Natural killer cell treated with Interleukin-12 subunit alpha and Interleukin-12 subunit beta and Interleukin-15 and Interleukin-18, amount 100 ng/mL, for 72 hours (primary cell): ENCODE data around the gene STARD8. TPM values are rescaled to one million over a fixed set of nuclear protein-coding genes. Genes with fewer than 3 reads are reported as not detected.
"Not testable (repeated sequence)": the region's sequence is repeated elsewhere in the genome, so short reads cannot be mapped to it uniquely, and the experiment has no call there.

Experiments
- ATAC-seq, 2 donors: fragments of 150-1000 bp; cut with Tn5 transposase in 1 of 2; sonication (Bioruptor Pico), chemical (Tn5 transposase) in 1 of 2; 2 replicates each; pipeline ENCODE4 v1.10.0; 2021
- DNase-seq: peaks from one replicate; pipeline ENCODE4 v3.0.0; 2022; ENCODE audit warnings: low spot score
- H3K27ac Mint-ChIP-seq, 2 donors: 1 replicate in 1 of 2; 2 replicates in 1 of 2; pipeline ENCODE4 v1.8.0; 2022; ENCODE audit warnings: mixed read lengths in 2 of 2, mild to moderate bottlenecking in 1 of 2, moderate library complexity in 1 of 2
- H3K27me3 Mint-ChIP-seq, 2 donors: 1 replicate in 1 of 2; 2 replicates in 1 of 2; pipeline ENCODE4 v1.8.0; 2022; ENCODE audit warnings: mixed read lengths in 2 of 2
- H3K36me3 Mint-ChIP-seq: one replicate; pipeline ENCODE4 v1.8.0; 2022; ENCODE audit warnings: mixed read lengths
- H3K4me1 Mint-ChIP-seq, 2 donors: 1 replicate in 1 of 2; 2 replicates in 1 of 2; pipeline ENCODE4 v1.8.0; 2022; ENCODE audit warnings: low read depth in 2 of 2, mixed read lengths in 2 of 2, mild to moderate bottlenecking in 1 of 2
- H3K4me3 Mint-ChIP-seq: one replicate; pipeline ENCODE4 v1.8.0; 2022; ENCODE audit warnings: mixed read lengths
- H3K9me3 Mint-ChIP-seq: 2 replicates; pipeline ENCODE4 v1.8.0; 2022; ENCODE audit warnings: mixed read lengths
- total RNA-seq, 2 donors: library from RNA; stranded (reverse); gene quantifications; one replicate each; pipeline ENCODE4 v1.2.3, GENCODE V29; 2022

STARD8 gene
- total RNA-seq, 2 donors from 2014 or later, result 0.86 to 3.1 TPM

GRCh38 chrX:68648960-68649359, 1.5 kb downstream of the STARD8 start:
- Mint-ChIP-seq H3K27me3 (peaks cover 9 to 10% of the 10 kb centered on the region in 2 donors), H3K36me3 (no peaks in the 10 kb centered on the region), H3K4me1 (peaks cover 0 to 3% of the 10 kb centered on the region in 2 donors), H3K27ac (no peak overlapping the region), H3K4me3 (no peak overlapping the region), H3K9me3 (peaks cover 3% of the 10 kb centered on the region)
- ATAC-seq (no peak), DNase-seq (no peak)

- no peak overlapping the region for H3K4me3 Mint-ChIP-seq
- no peaks in the 10 kb centered on the region for H3K36me3 Mint-ChIP-seq
- peaks cover 3% of the 10 kb centered on the region for H3K9me3 Mint-ChIP-seq
- peaks cover 0 to 3% of the 10 kb centered on the region in 2 donors for H3K4me1 Mint-ChIP-seq
- H3K27ac Mint-ChIP-seq, result no peak overlapping the region
- H3K27me3 Mint-ChIP-seq, result peaks cover 9 to 10% of the 10 kb centered on the region in 2 donors
- DNase-seq, result no peak
- ATAC-seq, result no peak
These were observed 3.0 kb downstream of the STARD8 start for GRCh38 chrX:68650491-68650890.

- H3K36me3 Mint-ChIP-seq, result no peaks in the 10 kb centered on the region
- H3K4me3 Mint-ChIP-seq, result no peak overlapping the region
- no peak overlapping the region for H3K27ac Mint-ChIP-seq
- peaks cover 0 to 3% of the 10 kb centered on the region in 2 donors for H3K4me1 Mint-ChIP-seq
- H3K27me3 Mint-ChIP-seq, result peaks cover 10 to 12% of the 10 kb centered on the region in 2 donors
- ATAC-seq (peak in 1 of 2 donors; percentile 43), DNase-seq (no peak)
- H3K9me3 Mint-ChIP-seq, result peaks cover 3% of the 10 kb centered on the region
These were observed 3.6 kb downstream of the STARD8 start for GRCh38 chrX:68651110-68651509.

- DNase-seq, result no peak
- no peak for ATAC-seq
- H3K4me3 Mint-ChIP-seq, result no peak overlapping the region
- H3K36me3 Mint-ChIP-seq, result no peaks in the 10 kb centered on the region
- H3K4me1 Mint-ChIP-seq, result peaks cover 0 to 3% of the 10 kb centered on the region in 2 donors
- H3K27ac Mint-ChIP-seq, result no peak overlapping the region
- H3K27me3 Mint-ChIP-seq, result peaks cover 10 to 13% of the 10 kb centered on the region in 2 donors
- peaks cover 3% of the 10 kb centered on the region for H3K9me3 Mint-ChIP-seq
These were observed 5.1 kb downstream of the STARD8 start for GRCh38 chrX:68652326-68653170.

- Mint-ChIP-seq H3K27ac (no peak overlapping the region), H3K36me3 (no peaks in the 10 kb centered on the region), H3K27me3 (peaks cover 0 to 11% of the 10 kb centered on the region in 2 donors), H3K4me3 (no peak overlapping the region), H3K9me3 (peaks cover 3% of the 10 kb centered on the region), H3K4me1 (peaks cover 0 to 3% of the 10 kb centered on the region in 2 donors)
- no peak for ATAC-seq
- no peak for DNase-seq
These were observed 7.2 kb downstream of the STARD8 start for GRCh38 chrX:68654693-68655092.

GRCh38 chrX:68656473-68656872, 9.0 kb downstream of the STARD8 start:
- not testable (repeated sequence) for H3K27ac Mint-ChIP-seq

GRCh38 chrX:68658530-68658929, 11.1 kb downstream of the STARD8 start:
- Mint-ChIP-seq H3K27me3 (peaks cover 0 to 15% of the 10 kb centered on the region in 2 donors), H3K27ac (no peak overlapping the region), H3K9me3 (peaks cover 3% of the 10 kb centered on the region), H3K4me3 (no peak overlapping the region), H3K4me1 (peaks cover 0 to 2% of the 10 kb centered on the region in 2 donors), H3K36me3 (no peaks in the 10 kb centered on the region)
- ATAC-seq (no peak), DNase-seq (no peak)

More at GRCh38 chrX:68656473-68656872, 9.0 kb downstream of the STARD8 start:
- H3K27me3 Mint-ChIP-seq, DNase-seq, H3K36me3 Mint-ChIP-seq, H3K9me3 Mint-ChIP-seq, ATAC-seq, H3K4me3 Mint-ChIP-seq, H3K4me1 Mint-ChIP-seq: not testable (repeated sequence)

- Mint-ChIP-seq H3K36me3 (no peaks in the 10 kb centered on the region), H3K4me3 (no peak overlapping the region), H3K27me3 (peaks cover 0 to 18% of the 10 kb centered on the region in 2 donors), H3K9me3 (no peaks in the 10 kb centered on the region), H3K4me1 (no peaks in the 10 kb centered on the region), H3K27ac (no peak overlapping the region)
- DNase-seq (no peak), ATAC-seq (no peak)
These were observed 11.9 kb downstream of the STARD8 start for GRCh38 chrX:68659385-68659784.

GRCh38 chrX:68659786-68660185, 12.3 kb downstream of the STARD8 start:
- Mint-ChIP-seq H3K27ac (no peak overlapping the region), H3K9me3 (no peaks in the 10 kb centered on the region), H3K4me3 (no peak overlapping the region), H3K4me1 (no peaks in the 10 kb centered on the region), H3K27me3 (peaks cover 0 to 21% of the 10 kb centered on the region in 2 donors), H3K36me3 (no peaks in the 10 kb centered on the region)
- DNase-seq (no peak), ATAC-seq (no peak)

GRCh38 chrX:68660746-68661145, 13.3 kb downstream of the STARD8 start:
- Mint-ChIP-seq H3K27me3 (peaks cover 0 to 19% of the 10 kb centered on the region in 2 donors), H3K36me3 (no peaks in the 10 kb centered on the region), H3K4me3 (no peak overlapping the region), H3K4me1 (no peaks in the 10 kb centered on the region), H3K27ac (no peak overlapping the region), H3K9me3 (no peaks in the 10 kb centered on the region)
- ATAC-seq, result peak in 1 of 2 donors; percentile 5
- no peak for DNase-seq

- H3K4me3 Mint-ChIP-seq, result no peak overlapping the region
- no peak for DNase-seq
- no peaks in the 10 kb centered on the region for H3K36me3 Mint-ChIP-seq
- H3K27ac Mint-ChIP-seq, result no peak overlapping the region
- peaks cover 0 to 18% of the 10 kb centered on the region in 2 donors for H3K27me3 Mint-ChIP-seq
- no peaks in the 10 kb centered on the region for H3K4me1 Mint-ChIP-seq
- no peaks in the 10 kb centered on the region for H3K9me3 Mint-ChIP-seq
- no peak for ATAC-seq
These were observed 18.0 kb downstream of the STARD8 start for GRCh38 chrX:68665502-68665901.

- ATAC-seq (no peak), DNase-seq (no peak)
- no peak overlapping the region for H3K27ac Mint-ChIP-seq
- H3K36me3 Mint-ChIP-seq, result no peaks in the 10 kb centered on the region
- no peak overlapping the region for H3K4me3 Mint-ChIP-seq
- H3K9me3 Mint-ChIP-seq, result no peaks in the 10 kb centered on the region
- H3K27me3 Mint-ChIP-seq, result peaks cover 0 to 24% of the 10 kb centered on the region in 2 donors
- H3K4me1 Mint-ChIP-seq, result no peaks in the 10 kb centered on the region
These were observed 19.1 kb downstream of the STARD8 start for GRCh38 chrX:68666580-68666979.

GRCh38 chrX:68669094-68669860, 21.8 kb downstream of the STARD8 start:
- no peaks in the 10 kb centered on the region for H3K4me1 Mint-ChIP-seq
- ATAC-seq (no peak), DNase-seq (no peak)
- H3K27ac Mint-ChIP-seq, result no peak overlapping the region
- peaks cover 0 to 15% of the 10 kb centered on the region in 2 donors for H3K27me3 Mint-ChIP-seq
- no peaks in the 10 kb centered on the region for H3K36me3 Mint-ChIP-seq
- H3K4me3 Mint-ChIP-seq, result no peak overlapping the region
- H3K9me3 Mint-ChIP-seq, result no peaks in the 10 kb centered on the region

- no peak overlapping the region for H3K4me3 Mint-ChIP-seq
- H3K36me3 Mint-ChIP-seq, result no peaks in the 10 kb centered on the region
- no peak overlapping the region for H3K27ac Mint-ChIP-seq
- no peaks in the 10 kb centered on the region for H3K9me3 Mint-ChIP-seq
- ATAC-seq (no peak), DNase-seq (no peak)
- peaks cover 0 to 12% of the 10 kb centered on the region in 2 donors for H3K27me3 Mint-ChIP-seq
- H3K4me1 Mint-ChIP-seq, result no peaks in the 10 kb centered on the region
These were observed 22.4 kb downstream of the STARD8 start for GRCh38 chrX:68669871-68670270.
